Measurements from ENCODE around the gene POLN. TPM values are rescaled to one million over a fixed set of nuclear protein-coding genes. Genes with fewer than 3 reads are reported as not detected.
A peak's percentile ranks its signal among the peaks of the same experiment; 100 is the strongest.

POLN gene
- total RNA-seq, 1 experiment from 2014 or later: 3.5 TPM

DNA sequence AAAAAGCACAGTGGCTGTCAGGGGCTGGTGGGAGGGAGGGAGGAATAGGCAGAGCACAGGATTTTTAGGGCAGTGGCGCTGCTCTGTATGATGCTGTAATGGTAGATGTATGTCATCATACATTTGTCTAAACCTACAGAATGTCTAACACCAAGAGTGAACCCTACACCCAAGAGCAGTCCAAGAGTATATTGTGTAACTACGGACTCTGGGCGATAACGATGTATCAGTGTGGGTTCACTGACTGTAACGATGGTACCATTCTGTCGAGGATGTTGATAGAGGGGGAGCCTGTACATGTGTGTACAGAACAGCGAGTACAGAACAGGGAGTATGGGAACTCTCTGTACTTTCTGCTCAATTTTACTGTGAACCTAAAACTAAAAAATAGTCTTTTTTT is 76.5 kb downstream of the POLN start:
- peaks cover 4% of the 10 kb centered on the region for H3K9me3 Mint-ChIP-seq
- POLR2A ChIA-PET: no interaction called here
- no peaks in the 10 kb centered on the region; the same call in 1 of the 2 replicates for H3K27me3 Mint-ChIP-seq (ENCODE audit: low read depth)
- ATAC-seq (no peak), DNase-seq (ENCODE audit: low spot score) (no peak)
- TF ChIP-seq ESRRA (CRISPR knock-in tag; IDR thresholded peaks at IDR 0.05; ENCODE audit: borderline replicate concordance) (no peak), GABPB1 (CRISPR knock-in tag; IDR thresholded peaks at IDR 0.05) (0 out of 2 replicates have a peak, but pooled peaks have one; percentile 13)
- H3K4me1 Mint-ChIP-seq: no peaks in the 10 kb centered on the region
- no peaks in the 10 kb centered on the region for H3K36me3 Mint-ChIP-seq
- H3K27ac Mint-ChIP-seq: no peak overlapping the region
- CTCF ChIA-PET: no interaction called here
- H3K4me3 Mint-ChIP-seq: no peak overlapping the region

DNA sequence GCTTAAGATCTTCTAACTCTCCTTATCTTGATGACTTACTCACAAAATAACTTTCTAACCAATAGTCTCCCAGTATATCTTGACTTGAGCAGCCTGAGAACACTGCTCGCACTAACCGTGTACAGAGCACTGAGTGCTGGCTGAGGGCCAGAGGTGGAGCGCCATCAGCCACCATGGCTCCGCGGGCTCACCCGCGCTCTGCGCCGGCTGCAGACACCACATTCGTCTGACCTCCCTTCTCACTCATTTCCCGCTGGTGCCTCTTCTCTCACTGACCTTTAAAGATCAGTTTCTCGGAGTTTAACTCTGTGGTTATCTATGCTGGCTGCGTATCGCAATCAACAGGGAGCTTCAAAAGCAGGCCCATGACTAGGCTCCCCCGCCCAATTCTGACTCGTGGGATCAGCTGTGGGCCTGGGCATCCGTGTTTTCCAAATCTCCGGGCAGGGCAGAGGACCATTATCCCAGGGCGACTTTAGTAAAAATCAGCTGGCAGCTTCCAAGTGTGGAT is 78.6 kb downstream of the POLN start:
- POLR2A ChIA-PET: no interaction called here
- CTCF ChIA-PET: no interaction called here
- DNase-seq (ENCODE audit: low spot score): no peak
- no peaks in the 10 kb centered on the region; the same call in 1 of the 2 replicates for H3K27me3 Mint-ChIP-seq (ENCODE audit: low read depth)
- ATAC-seq: no peak
- peaks cover 4% of the 10 kb centered on the region for H3K9me3 Mint-ChIP-seq
- H3K27ac Mint-ChIP-seq: no peak overlapping the region
- no peaks in the 10 kb centered on the region for H3K4me1 Mint-ChIP-seq
- H3K4me3 Mint-ChIP-seq: no peak overlapping the region
- H3K36me3 Mint-ChIP-seq: no peaks in the 10 kb centered on the region
- TF ChIP-seq OVOL2 (CRISPR knock-in tag; IDR thresholded peaks at IDR 0.05; ENCODE audit: borderline replicate concordance) (no peak), GTF2I (CRISPR knock-in tag; conservative IDR thresholded peaks at IDR 0.05) (no peak), ELF4 (CRISPR knock-in tag; IDR thresholded peaks at IDR 0.05; ENCODE audit: low read depth) (no peak), JAZF1 (CRISPR knock-in tag; IDR thresholded peaks at IDR 0.05) (no peak), NFYB (CRISPR knock-in tag; conservative IDR thresholded peaks at IDR 0.05; ENCODE audit: low read depth) (no peak), GABPB1 (CRISPR knock-in tag; IDR thresholded peaks at IDR 0.05) (no peak), ZNF232 (CRISPR knock-in tag; IDR thresholded peaks at IDR 0.05) (no peak), CREB1 (CRISPR knock-in tag; IDR thresholded peaks at IDR 0.05) (no peak), MYBL2 (CRISPR knock-in tag; IDR thresholded peaks at IDR 0.05) (no peak), CREM (CRISPR knock-in tag; IDR thresholded peaks at IDR 0.05) (no peak), ZNF416 (CRISPR knock-in tag; IDR thresholded peaks at IDR 0.05) (no peak), RORB (CRISPR knock-in tag; IDR thresholded peaks at IDR 0.05) (no peak)
- TF ChIP-seq, protein P1, sequence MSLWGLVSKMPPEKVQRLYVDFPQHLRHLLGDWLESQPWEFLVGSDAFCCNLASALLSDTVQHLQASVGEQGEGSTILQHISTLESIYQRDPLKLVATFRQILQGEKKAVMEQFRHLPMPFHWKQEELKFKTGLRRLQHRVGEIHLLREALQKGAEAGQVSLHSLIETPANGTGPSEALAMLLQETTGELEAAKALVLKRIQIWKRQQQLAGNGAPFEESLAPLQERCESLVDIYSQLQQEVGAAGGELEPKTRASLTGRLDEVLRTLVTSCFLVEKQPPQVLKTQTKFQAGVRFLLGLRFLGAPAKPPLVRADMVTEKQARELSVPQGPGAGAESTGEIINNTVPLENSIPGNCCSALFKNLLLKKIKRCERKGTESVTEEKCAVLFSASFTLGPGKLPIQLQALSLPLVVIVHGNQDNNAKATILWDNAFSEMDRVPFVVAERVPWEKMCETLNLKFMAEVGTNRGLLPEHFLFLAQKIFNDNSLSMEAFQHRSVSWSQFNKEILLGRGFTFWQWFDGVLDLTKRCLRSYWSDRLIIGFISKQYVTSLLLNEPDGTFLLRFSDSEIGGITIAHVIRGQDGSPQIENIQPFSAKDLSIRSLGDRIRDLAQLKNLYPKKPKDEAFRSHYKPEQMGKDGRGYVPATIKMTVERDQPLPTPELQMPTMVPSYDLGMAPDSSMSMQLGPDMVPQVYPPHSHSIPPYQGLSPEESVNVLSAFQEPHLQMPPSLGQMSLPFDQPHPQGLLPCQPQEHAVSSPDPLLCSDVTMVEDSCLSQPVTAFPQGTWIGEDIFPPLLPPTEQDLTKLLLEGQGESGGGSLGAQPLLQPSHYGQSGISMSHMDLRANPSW (CRISPR knock-in tag; conservative IDR thresholded peaks at IDR 0.05; ENCODE audit: low read depth): no peak
- TF ChIP-seq, protein P2, sequence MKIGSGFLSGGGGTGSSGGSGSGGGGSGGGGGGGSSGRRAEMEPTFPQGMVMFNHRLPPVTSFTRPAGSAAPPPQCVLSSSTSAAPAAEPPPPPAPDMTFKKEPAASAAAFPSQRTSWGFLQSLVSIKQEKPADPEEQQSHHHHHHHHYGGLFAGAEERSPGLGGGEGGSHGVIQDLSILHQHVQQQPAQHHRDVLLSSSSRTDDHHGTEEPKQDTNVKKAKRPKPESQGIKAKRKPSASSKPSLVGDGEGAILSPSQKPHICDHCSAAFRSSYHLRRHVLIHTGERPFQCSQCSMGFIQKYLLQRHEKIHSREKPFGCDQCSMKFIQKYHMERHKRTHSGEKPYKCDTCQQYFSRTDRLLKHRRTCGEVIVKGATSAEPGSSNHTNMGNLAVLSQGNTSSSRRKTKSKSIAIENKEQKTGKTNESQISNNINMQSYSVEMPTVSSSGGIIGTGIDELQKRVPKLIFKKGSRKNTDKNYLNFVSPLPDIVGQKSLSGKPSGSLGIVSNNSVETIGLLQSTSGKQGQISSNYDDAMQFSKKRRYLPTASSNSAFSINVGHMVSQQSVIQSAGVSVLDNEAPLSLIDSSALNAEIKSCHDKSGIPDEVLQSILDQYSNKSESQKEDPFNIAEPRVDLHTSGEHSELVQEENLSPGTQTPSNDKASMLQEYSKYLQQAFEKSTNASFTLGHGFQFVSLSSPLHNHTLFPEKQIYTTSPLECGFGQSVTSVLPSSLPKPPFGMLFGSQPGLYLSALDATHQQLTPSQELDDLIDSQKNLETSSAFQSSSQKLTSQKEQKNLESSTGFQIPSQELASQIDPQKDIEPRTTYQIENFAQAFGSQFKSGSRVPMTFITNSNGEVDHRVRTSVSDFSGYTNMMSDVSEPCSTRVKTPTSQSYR (CRISPR knock-in tag; IDR thresholded peaks at IDR 0.05): no peak
- TF ChIP-seq, protein P3, sequence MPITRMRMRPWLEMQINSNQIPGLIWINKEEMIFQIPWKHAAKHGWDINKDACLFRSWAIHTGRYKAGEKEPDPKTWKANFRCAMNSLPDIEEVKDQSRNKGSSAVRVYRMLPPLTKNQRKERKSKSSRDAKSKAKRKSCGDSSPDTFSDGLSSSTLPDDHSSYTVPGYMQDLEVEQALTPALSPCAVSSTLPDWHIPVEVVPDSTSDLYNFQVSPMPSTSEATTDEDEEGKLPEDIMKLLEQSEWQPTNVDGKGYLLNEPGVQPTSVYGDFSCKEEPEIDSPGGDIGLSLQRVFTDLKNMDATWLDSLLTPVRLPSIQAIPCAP (CRISPR knock-in tag; IDR thresholded peaks at IDR 0.05): no peak
- TF ChIP-seq, protein P4, sequence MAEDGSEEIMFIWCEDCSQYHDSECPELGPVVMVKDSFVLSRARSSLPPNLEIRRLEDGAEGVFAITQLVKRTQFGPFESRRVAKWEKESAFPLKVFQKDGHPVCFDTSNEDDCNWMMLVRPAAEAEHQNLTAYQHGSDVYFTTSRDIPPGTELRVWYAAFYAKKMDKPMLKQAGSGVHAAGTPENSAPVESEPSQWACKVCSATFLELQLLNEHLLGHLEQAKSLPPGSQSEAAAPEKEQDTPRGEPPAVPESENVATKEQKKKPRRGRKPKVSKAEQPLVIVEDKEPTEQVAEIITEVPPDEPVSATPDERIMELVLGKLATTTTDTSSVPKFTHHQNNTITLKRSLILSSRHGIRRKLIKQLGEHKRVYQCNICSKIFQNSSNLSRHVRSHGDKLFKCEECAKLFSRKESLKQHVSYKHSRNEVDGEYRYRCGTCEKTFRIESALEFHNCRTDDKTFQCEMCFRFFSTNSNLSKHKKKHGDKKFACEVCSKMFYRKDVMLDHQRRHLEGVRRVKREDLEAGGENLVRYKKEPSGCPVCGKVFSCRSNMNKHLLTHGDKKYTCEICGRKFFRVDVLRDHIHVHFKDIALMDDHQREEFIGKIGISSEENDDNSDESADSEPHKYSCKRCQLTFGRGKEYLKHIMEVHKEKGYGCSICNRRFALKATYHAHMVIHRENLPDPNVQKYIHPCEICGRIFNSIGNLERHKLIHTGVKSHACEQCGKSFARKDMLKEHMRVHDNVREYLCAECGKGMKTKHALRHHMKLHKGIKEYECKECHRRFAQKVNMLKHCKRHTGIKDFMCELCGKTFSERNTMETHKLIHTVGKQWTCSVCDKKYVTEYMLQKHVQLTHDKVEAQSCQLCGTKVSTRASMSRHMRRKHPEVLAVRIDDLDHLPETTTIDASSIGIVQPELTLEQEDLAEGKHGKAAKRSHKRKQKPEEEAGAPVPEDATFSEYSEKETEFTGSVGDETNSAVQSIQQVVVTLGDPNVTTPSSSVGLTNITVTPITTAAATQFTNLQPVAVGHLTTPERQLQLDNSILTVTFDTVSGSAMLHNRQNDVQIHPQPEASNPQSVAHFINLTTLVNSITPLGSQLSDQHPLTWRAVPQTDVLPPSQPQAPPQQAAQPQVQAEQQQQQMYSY (CRISPR knock-in tag; IDR thresholded peaks at IDR 0.05): no peak
- TF ChIP-seq, protein P5, sequence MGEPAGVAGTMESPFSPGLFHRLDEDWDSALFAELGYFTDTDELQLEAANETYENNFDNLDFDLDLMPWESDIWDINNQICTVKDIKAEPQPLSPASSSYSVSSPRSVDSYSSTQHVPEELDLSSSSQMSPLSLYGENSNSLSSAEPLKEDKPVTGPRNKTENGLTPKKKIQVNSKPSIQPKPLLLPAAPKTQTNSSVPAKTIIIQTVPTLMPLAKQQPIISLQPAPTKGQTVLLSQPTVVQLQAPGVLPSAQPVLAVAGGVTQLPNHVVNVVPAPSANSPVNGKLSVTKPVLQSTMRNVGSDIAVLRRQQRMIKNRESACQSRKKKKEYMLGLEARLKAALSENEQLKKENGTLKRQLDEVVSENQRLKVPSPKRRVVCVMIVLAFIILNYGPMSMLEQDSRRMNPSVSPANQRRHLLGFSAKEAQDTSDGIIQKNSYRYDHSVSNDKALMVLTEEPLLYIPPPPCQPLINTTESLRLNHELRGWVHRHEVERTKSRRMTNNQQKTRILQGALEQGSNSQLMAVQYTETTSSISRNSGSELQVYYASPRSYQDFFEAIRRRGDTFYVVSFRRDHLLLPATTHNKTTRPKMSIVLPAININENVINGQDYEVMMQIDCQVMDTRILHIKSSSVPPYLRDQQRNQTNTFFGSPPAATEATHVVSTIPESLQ (CRISPR knock-in tag; IDR thresholded peaks at IDR 0.05): no peak
- TF ChIP-seq, protein P6, sequence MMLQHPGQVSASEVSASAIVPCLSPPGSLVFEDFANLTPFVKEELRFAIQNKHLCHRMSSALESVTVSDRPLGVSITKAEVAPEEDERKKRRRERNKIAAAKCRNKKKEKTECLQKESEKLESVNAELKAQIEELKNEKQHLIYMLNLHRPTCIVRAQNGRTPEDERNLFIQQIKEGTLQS (CRISPR knock-in tag; conservative IDR thresholded peaks at IDR 0.05): no peak
- TF ChIP-seq, protein P7, sequence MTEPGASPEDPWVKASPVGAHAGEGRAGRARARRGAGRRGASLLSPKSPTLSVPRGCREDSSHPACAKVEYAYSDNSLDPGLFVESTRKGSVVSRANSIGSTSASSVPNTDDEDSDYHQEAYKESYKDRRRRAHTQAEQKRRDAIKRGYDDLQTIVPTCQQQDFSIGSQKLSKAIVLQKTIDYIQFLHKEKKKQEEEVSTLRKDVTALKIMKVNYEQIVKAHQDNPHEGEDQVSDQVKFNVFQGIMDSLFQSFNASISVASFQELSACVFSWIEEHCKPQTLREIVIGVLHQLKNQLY (CRISPR knock-in tag; IDR thresholded peaks at IDR 0.05): no peak
- TF ChIP-seq, protein P8, sequence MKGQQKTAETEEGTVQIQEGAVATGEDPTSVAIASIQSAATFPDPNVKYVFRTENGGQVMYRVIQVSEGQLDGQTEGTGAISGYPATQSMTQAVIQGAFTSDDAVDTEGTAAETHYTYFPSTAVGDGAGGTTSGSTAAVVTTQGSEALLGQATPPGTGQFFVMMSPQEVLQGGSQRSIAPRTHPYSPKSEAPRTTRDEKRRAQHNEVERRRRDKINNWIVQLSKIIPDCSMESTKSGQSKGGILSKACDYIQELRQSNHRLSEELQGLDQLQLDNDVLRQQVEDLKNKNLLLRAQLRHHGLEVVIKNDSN (CRISPR knock-in tag; IDR thresholded peaks at IDR 0.05): no peak

Data from WTC11 (cell line).